Lung (tissue), 12 donors: Measurements from ENCODE around the gene RTBDN. TPM values are rescaled to one million over a fixed set of nuclear protein-coding genes. Genes with fewer than 3 reads are reported as not detected.

Experiments
- ATAC-seq: fragments of 200-7000 bp; cut with Tn5 transposase; one replicate; pipeline ENCODE4 v1.9.1; 2020; ENCODE audit warnings: moderate number of reproducible peaks; ENCODE audit not compliant: insufficient read depth, low FRiP score
- DNase-seq, 3 donors: peaks; one replicate each; pipeline ENCODE4 v3.0.0-alpha.2; 2013 to 2017
- H3K27ac ChIP-seq, 2 donors: one replicate each; pipeline ENCODE4 v1.5.1; 2013; ENCODE audit warnings: mild to moderate bottlenecking in 2 of 2, moderate library complexity in 2 of 2, control low read depth in 1 of 2, inconsistent platforms in 1 of 2, low read depth in 1 of 2, low read length in 1 of 2
- H3K27me3 ChIP-seq, 3 donors: one replicate each; pipeline ENCODE4 v1.5.1; 2013; ENCODE audit warnings: low read length in 2 of 3; ENCODE audit not compliant: control insufficient read depth in 3 of 3, insufficient read depth in 3 of 3
- H3K36me3 ChIP-seq, 4 donors: one replicate each; pipeline ENCODE4 v1.5.1; 2013; ENCODE audit warnings: low read length in 4 of 4, mild to moderate bottlenecking in 1 of 4, moderate library complexity in 1 of 4; ENCODE audit not compliant: control insufficient read depth in 4 of 4, insufficient read depth in 4 of 4
- H3K4me1 ChIP-seq, 5 donors: one replicate each; pipeline ENCODE4 v1.5.1; 2013; ENCODE audit warnings: low read length in 5 of 5, mild to moderate bottlenecking in 2 of 5, moderate library complexity in 1 of 5; ENCODE audit not compliant: control insufficient read depth in 5 of 5, insufficient read depth in 5 of 5
- H3K4me3 ChIP-seq: one replicate; pipeline ENCODE4 v1.5.1; 2013; ENCODE audit warnings: mild to moderate bottlenecking, control low read depth, moderate library complexity
- H3K9ac ChIP-seq, 2 donors: one replicate each; pipeline ENCODE4 v1.5.1; 2013; ENCODE audit warnings: low read length in 2 of 2, control low read depth in 1 of 2; ENCODE audit not compliant: insufficient read depth in 1 of 2
- H3K9me3 ChIP-seq, 4 donors: one replicate each; pipeline ENCODE4 v1.5.1; 2013; ENCODE audit warnings: low read length in 3 of 4, mild to moderate bottlenecking in 1 of 4, moderate library complexity in 1 of 4; ENCODE audit not compliant: control insufficient read depth in 4 of 4, insufficient read depth in 3 of 4
- CTCF ChIP-seq: IDR thresholded peaks from 2 replicates; pipeline ENCODE4 v1.5.1; 2012; ENCODE audit warnings: mild to moderate bottlenecking; ENCODE audit errors: control extremely low read depth, extremely low read depth
- WGBS, 2 donors: extraction: QIAGEN DNeasy Blood & Tissue Kit; methylation state at CpG; one replicate each; pipeline ENCODE4 v1.1.7; 2013; 5-methylcytosine and 5-hydroxymethylcytosine counted together
- polyA plus RNA-seq, 2 donors: library from polyadenylated mRNA; stranded (reverse); fragments of 200-250 nt; gene quantifications; one replicate each; pipeline ENCODE4 v1.2.1, GENCODE V29; 2013
- total RNA-seq, 2 donors: library from RNA; depleted of rRNA in 1 of 2; stranded (reverse); fragments of >200 nt in 1 of 2; gene quantifications; one replicate each; pipeline ENCODE4 v1.2.1, GENCODE V29; 2014 to 2021
- donor health status: control.
- donor health status: control.
- donor health status: Bipolar disorder and iron deficiency.
- donor health status: healthy.
- donor health status: DM: yes; HTN: yes; CAD: no.

RTBDN gene
- total and polyA plus RNA-seq, 4 donors: not detected

- H3K27ac ChIP-seq: peak overlapping the region; percentile 98 to 100
- H3K4me1 ChIP-seq: peaks cover 0 to 52% (median 21%) of the 10 kb centered on the region in 5 donors
- no peak for ATAC-seq
- H3K9ac ChIP-seq: peak overlapping the region; percentile 63 to 85
- 0% methylated on average over 19 to 22 of the region's 22 CpGs for WGBS, 2 donors
- no peak for DNase-seq
- TF ChIP-seq CTCF: no peak
- H3K36me3 ChIP-seq: peaks cover 0 to 4% (median 0%) of the 10 kb centered on the region in 4 donors
- no peaks in the 10 kb centered on the region for H3K9me3 ChIP-seq
- H3K27me3 ChIP-seq: no peaks in the 10 kb centered on the region
- peak overlapping the region; percentile 95 for H3K4me3 ChIP-seq
These were observed 41.5 kb downstream of the RTBDN start for GRCh38 chr19:12792853-12793289.

- ATAC-seq (no peak), DNase-seq (peak; percentile 72 to 77 (median 76))
- peak overlapping the region; percentile 63 to 85 for H3K9ac ChIP-seq
- TF ChIP-seq CTCF: no peak
- no peaks in the 10 kb centered on the region for H3K27me3 ChIP-seq
- H3K4me3 ChIP-seq: peak overlapping the region; percentile 95
- no peaks in the 10 kb centered on the region for H3K9me3 ChIP-seq
- peaks cover 0 to 58% (median 21%) of the 10 kb centered on the region in 5 donors for H3K4me1 ChIP-seq
- peaks cover 0 to 4% (median 0%) of the 10 kb centered on the region in 4 donors for H3K36me3 ChIP-seq
- H3K27ac ChIP-seq: peak overlapping the region; percentile 98 to 100
- WGBS, 2 donors: 0% methylated on average over 73 to 84 of the region's 84 CpGs
These were observed 42.1 kb downstream of the RTBDN start for GRCh38 chr19:12792051-12792852.

GRCh38 chr19:12791345-12792050, 42.9 kb downstream of the RTBDN start, which contains the start of gene JUNB:
TSS of gene JUNB (plus strand) at chr19:12791486. CDS start at chr19:12791772, 286 bp downstream.
- no peak for TF ChIP-seq CTCF
- WGBS, 2 donors: 0 to 1% methylated on average over 73 of the region's 73 CpGs
- peaks cover 0 to 64% (median 21%) of the 10 kb centered on the region in 5 donors for H3K4me1 ChIP-seq
- H3K27ac ChIP-seq: peak within 1 kb of the TSS; percentile 98 to 100
- no peaks in the 10 kb centered on the region for H3K27me3 ChIP-seq
- peak within 1 kb of the TSS; percentile 95 for H3K4me3 ChIP-seq
- no peaks in the 10 kb centered on the region for H3K36me3 ChIP-seq
- H3K9me3 ChIP-seq: no peaks in the 10 kb centered on the region
- ATAC-seq: peak; percentile 42
- H3K9ac ChIP-seq: peak within 1 kb of the TSS; percentile 63 to 85
- peak; percentile 97 to 98 (median 98) for DNase-seq
